GM19438 (cell line): ENCODE results near the gene KIAA0586.
"Not testable (repeated sequence)": the region's sequence is repeated elsewhere in the genome, so short reads cannot be mapped to it uniquely, and the experiment has no call there.

Experiments
- ATAC-seq: cut with Tn5 transposase; IDR thresholded peaks from one replicate; pipeline ENCODE4 v1.9.1; 2021; ENCODE audit warnings: low read depth; ENCODE audit not compliant: unreplicated experiment

Gene KIAA0586

GRCh38 chr14:58587271-58587670, 159.8 kb downstream of the KIAA0586 start:
- no peak for ATAC-seq

GRCh38 chr14:58588321-58588720, 160.8 kb downstream of the KIAA0586 start:
- ATAC-seq: not testable (repeated sequence)

GRCh38 chr14:58593977-58594376, 166.5 kb downstream of the KIAA0586 start:
- ATAC-seq: no peak

- no peak for ATAC-seq
Measured at GRCh38 chr14:58597041-58597440, 169.5 kb downstream of the KIAA0586 start.

- ATAC-seq: no peak
Measured at GRCh38 chr14:58598028-58598803, 170.7 kb downstream of the KIAA0586 start.

GRCh38 chr14:58598804-58599525, 171.4 kb downstream of the KIAA0586 start:
- ATAC-seq: no peak

- ATAC-seq: no peak
Measured at GRCh38 chr14:58599707-58600106, 172.2 kb downstream of the KIAA0586 start.
